HG02938 (cell line): ENCODE measurements around the gene U2AF2.

Experiments
- ATAC-seq: cut with Tn5 transposase; IDR thresholded peaks from one replicate; pipeline ENCODE4 v1.9.1; 2021; ENCODE audit warnings: mild to moderate bottlenecking, moderate library complexity; ENCODE audit not compliant: unreplicated experiment

The U2AF2 gene

DNA sequence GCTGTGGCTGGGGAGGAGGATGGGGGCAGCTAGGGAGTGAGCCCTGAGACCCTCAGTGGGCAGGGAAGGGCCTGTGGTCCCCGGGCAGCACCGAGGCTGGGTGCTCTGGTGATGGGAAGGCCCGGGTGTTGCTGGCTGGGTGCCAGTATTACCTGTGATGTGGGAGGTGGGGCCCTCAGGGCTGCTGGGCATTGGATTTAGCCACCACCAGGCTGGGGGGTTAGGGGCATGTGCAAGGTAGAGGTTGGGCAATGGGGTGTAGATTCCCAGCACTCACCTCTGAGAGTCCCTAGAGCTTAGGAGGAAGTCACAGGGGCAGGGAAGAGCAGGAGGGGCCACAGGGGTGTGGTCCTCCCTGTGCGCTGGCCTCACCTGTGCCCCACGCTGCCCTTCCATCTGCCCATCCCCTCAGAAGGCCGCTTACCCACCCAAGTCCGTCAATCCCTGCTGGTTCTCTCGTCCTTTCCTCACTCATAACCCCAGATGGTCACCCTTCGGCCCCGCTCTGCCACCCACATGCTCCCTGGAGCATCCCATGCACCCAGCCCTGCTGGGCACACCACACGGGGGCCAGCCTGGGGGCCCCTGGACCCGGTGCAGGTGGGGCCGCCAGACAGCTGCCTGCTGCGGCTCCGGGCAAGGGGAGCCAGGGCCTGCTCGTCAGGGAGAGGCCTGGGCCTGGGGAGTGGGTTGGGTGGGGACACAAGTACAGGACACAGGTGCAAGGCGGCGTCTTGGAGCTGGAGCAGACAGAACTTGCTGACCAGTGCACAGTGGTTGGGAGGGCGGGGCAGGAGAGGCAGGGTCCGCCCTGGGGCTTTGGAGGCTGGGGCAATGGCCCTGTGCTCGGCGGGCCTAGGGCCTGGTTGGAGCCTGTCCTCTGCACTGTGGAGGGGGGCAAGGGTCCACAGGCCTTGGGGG is 32.7 kb downstream of the U2AF2 start:
- ATAC-seq = no peak

DNA sequence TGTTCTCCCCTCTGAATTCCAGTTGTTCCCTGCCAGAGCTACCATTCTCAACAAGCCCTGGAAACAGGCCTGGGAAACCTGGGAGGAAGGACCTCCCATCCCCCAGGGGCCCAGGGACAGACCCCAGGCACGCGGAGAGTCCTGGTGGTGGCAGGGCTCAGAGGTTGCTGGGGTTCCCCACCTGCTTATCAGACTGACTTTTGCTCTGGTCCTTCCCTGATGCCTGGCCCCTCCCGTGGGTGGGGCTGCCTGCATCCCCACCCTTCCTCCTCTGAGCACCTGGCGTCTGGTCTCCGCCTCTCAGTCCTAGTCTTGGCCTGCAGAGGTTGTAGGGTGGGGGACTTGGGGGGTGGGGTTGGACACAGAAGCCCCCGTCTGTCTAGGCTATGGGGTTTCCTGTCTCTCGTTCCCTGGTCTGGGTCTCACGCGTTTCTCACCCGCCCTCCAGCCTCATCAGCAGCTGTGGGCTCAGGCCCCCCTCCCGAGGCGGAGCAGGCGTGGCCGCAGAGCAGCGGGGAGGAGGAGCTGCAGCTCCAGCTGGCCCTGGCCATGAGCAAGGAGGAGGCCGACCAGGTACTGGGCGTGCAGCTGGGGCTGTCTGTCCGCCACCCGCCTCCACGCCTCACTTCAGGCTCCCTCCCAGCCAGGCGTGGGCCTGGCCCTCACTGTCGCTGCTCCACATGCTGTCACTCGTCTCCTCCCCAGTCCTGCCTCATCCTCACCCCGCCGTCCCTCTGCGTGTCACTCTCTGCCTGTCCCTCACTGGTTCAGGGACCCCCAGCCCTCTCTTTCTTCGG is 33.8 kb downstream of the U2AF2 start:
- ATAC-seq = no peak

DNA sequence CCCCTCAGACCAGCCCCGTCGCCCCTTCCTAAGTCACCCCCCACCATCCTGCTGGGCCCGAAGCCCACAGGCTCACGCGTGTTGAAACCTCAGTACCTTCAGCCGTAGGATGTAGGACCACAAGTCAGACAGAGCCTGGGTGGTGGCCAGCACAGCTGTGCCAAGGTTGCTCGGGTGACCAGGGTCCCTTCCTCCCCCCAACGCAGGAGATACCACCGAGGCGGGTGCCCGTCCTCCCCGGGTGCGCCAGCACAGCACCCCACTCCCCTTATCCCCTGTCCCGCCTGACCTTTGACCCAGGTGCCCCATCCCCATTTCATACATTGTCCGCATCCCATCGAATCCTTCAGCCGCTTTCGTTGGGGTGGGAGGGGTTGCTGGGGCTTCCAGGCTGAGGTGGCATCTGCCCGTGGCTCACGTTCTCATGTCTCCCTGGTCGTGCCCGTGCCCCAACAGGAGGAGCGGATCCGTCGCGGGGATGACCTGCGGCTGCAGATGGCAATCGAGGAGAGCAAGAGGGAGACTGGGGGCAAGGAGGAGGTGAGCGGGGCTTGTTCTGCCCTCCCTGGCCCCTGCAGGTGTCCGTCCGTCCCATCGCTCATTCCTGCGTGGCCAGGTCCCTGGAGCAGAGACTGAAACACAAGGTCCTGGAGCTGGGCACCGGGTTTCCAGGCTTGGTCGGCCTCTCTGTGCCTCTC is 34.7 kb downstream of the U2AF2 start:
- no peak for ATAC-seq

DNA sequence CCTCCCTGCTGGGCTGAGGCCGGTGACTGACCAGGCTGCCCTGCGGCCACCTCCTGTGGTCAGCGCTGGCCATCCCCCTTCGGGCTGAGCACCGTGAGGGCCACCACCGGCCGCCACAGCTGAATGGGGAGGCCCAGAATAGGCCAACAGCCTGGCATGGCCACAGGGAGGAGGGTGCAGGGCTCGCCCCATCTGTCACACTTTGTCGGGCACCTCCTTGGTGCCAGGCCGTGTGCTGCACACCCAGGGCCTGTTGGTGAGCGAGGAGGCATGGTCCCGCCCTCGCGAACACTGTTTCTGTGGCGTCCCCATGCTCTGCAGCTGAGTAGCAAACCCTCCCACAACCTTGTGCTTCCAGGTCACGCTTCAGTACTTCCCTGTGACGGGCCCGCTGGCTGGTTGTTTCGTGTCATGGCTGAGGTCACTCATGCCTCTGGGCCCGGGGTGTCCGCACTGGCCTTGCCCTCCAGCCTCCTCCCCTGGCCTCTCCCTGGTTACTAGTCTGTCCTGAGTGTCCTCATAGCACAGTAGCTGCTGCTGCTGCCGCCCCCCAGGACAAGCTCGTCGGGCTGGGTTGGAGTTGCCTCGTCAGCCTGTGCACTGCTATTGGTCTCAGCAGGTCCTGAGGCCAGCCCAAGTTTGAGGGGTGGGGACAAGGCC is 35.4 kb downstream of the U2AF2 start:
- no peak for ATAC-seq

DNA sequence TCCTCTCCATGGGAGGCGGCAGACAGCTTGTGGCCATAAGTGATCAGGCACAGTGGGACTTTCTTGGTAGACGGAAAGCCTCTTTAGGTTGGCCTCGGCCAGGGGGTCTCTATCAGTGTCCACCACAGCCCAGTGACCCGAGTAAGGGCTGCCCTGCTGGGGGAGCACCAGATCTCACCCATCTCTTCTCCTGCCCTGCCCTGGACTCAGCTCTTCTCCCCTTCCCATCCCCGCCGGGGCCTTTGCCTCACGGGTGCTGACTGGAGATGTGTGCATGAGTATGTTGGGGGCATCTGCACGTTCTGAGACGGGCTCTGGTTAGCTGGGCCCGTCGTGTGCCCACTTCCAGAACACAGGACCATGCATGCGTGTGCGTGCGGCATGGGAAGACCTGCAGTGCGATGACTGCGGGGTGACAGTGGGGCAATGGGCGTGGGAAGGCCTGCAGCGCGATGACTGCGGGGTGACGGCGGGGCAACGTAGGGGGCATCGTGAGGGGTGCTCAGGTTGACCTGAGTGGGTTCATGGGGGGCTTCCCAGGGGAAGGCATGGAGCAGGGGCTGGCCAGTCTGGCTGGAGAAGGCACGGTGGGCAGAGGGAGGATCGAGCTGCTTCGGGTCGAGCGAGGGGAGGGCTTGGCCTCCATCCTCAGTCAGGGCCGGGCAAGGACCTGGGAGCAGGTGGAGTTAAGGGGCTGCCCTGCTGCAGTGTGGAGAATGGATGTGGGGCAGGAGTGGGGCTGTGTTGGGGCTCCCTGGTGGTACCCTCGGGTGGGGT is 36.1 kb downstream of the U2AF2 start:
- no peak for ATAC-seq

DNA sequence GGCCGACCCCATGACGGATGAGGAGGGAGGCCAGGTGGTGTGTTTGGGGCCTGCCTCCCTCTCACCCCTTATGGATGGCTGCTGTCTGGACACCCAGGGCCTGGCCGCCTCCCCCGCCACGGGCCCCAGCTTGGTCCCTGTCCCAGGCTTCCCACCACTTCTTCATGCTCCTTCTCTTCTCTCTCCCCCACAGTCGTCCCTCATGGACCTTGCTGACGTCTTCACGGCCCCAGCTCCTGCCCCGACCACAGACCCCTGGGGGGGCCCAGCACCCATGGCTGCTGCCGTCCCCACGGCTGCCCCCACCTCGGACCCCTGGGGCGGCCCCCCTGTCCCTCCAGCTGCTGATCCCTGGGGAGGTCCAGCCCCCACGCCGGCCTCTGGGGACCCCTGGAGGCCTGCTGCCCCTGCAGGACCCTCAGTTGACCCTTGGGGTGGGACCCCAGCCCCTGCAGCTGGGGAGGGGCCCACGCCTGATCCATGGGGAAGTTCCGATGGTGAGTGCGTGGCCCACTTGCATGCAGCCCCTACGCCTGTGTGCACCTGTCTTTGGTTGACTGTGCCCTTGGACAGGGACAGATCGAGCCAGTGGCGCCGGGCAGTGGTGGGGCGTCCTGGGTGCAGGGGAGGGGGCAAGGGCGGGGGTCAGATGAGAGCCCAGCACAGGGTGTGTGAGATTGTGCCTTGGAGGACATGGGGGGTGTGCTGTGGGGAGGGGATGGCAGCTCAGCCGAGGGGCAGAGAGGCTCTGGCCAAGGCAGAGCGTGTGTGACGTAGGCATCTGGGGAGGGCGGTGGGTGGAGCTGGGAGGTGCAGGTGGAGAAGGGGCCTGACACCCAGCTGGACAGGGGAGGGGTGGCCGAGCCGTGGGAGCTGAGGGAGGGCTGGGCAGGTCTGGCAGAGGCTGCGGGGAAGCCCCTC is 37.0 kb downstream of the U2AF2 start:
- ATAC-seq = no peak

DNA sequence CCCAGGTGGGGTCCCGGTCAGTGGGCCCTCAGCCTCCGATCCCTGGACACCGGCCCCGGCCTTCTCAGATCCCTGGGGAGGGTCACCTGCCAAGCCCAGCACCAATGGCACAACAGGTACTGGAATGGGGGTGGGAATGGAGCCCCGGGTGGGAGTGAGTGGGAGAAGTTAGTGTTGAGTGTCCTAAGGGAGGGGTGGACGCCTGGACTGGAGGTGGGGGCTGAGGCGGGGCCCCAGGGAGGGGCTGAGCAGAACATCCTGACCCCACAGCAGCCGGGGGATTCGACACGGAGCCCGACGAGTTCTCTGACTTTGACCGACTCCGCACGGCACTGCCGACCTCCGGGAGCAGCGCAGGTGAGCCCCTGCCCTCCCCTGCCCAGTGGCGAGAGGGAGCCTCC is 37.8 kb downstream of the U2AF2 start:
- no peak for ATAC-seq

DNA sequence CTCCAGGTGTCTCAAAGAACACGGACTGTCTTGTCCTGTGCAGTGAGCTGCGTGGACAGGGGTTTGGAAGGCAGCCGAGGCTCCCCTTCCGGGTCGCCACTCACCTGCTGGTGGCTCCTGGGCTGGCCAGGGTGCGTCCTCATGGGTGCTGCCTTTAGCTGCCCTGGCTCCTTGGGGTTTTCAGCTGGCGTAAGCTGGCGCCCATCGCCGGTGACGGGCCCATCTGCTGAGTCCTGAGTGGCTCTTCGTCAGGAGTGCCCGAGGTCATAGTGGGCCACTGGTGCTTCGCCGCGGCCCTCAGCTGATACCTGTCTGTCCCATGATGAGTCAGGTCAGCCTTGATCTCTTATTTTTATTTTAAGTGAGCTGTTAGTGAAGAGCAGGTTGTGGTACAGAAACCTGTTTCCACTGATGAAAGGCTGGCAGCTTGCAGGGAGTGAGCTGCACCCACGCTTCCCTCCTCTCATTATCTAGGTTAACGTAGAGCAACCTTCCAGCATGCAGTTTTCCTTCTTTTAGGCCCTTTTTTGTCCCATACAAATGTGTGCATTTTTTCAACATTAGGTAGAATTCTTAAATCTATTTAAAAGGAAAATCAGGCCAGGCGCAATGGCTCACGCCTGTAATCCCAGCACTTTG is 38.6 kb downstream of the U2AF2 start:
- no peak for ATAC-seq

DNA sequence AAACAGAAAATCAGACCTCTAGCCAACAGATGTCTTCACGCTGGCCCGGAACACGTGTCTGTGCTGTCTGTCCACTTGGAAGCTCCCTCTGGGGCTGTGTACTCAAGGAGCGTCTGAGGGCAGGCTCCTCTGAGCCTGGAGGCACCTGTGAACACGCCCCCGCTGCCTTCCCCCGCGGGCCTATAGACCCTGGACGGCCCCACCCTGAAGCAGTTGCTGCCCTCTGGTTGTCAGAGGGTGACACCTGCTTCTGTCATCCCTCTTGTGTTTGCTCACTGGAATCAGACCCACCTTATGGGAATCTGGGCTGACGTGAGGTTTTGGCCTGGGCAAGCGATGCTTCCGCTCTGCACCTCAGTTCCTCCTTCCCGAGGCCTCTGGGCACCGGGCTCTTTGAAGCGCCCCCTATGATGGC is 39.4 kb downstream of the U2AF2 start:
- ATAC-seq = no peak

DNA sequence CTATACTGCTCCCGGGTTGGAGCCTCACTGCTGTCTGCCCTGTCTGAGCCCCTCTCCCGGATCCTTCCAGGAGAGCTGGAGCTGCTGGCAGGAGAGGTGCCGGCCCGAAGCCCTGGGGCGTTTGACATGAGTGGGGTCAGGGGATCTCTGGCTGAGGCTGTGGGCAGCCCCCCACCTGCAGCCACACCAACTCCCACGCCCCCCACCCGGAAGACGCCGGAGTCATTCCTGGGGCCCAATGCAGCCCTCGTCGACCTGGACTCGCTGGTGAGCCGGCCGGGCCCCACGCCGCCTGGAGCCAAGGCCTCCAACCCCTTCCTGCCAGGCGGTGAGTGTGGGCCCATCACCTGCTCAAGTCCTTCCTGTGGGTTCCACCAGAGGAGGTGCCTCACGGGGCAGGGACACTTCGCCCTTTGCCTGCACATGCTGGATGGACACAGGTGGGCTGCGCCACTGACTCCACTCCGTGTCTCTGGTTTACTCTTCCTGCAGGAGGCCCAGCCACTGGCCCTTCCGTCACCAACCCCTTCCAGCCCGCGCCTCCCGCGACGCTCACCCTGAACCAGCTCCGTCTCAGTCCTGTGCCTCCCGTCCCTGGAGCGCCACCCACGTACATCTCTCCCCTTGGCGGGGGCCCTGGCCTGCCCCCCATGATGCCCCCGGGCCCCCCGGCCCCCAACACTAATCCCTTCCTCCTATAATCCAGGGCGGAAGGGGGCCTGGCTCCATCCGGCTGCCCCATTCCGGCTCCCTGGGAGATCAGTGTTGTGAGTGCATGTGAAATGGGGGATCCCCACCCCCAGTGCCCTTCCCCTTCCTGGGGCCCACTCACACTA is 40.0 kb downstream of the U2AF2 start:
- ATAC-seq = no peak

DNA sequence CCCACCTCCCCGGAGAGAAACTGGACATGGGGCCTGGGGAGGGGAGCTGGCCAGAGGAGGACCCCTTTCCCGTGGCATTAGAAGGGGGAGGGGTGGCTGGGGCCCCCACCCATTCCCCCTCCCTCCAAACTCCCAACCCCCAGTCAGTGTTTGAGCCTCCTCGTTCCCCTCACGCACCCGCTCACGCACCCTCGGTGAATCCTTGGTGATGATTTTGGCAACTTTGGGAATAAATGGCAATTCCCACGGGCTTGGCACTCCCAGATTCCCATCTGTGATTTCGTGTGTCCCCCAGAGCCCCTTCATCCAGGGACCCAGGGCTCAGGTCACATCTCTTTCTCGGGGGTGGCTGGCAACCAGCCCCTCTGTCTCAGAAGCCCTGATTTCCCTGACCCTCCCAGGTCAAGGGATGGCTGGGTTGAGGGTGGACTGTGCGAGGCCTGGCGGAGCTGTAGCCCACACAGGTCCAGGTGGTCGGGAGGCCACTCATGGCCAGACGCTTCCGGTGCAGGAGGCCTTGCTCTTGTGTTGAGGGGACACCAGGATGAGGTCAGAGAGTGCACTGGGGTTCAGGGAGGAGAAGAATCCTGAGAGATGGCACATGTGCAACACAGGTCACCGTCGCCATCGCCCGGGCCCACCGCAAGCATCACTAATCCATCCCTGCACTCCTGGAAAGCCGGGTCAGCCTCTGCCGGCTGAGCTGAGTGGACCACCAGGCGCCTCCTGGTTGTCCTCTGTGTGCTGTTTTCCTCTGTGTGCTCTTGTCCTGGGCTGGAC is 40.9 kb downstream of the U2AF2 start:
- no peak for ATAC-seq

DNA sequence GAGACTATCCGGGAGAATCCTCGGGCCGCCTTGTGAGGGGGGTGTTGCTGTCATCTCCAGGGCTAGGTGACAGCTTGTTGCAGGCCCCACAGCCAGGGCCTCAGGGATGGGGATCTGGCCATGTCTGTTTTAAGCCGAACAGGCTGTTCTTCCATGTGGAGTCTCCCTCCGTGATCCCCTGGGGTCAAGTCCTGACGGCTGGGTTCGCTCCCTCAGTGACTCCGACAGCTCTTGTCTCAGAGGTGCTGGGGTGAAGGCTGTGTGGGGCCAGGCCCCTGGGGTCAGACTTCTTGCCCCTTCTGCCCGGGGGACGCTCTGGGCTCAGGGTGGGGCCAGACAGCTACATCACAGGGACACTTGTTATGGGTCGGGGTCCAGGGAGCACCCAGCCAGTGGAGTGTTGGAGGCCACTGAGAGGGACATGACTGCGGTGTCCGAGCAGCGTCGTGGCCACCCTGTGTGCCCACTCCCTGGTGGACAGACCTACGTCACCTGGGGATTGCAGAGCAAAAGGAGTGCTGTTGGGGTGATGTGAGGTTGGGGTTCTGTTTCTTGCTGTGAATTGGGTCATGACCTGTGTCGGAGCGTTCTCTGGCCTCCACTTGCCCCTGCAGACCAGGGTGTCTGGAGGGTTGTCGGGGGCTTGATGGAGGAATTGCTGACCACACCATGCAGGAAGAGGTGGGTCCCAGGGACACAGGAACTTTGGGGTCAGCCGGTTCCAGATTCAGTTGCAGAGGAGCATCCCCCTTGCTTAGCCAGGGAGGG is 41.6 kb downstream of the U2AF2 start:
- no peak for ATAC-seq

DNA sequence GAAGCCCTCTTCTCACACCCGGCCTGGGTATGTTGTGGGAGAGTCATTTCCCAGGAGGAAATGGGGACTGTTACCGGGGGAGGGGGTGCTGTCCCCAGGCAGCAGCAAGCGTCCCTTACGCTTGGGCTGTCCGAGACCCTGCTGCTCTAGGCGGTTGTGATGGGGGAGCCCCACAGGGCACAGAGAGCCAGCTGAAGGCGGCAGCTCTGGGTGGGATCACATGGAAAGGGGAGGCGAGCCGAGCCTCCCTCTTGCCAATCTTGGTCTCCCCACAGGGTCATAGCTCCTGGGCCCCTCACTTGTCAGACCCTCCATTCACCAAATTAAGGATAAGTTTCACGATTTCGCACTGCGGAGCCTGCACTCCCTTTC is 42.2 kb downstream of the U2AF2 start:
- ATAC-seq = no peak

DNA sequence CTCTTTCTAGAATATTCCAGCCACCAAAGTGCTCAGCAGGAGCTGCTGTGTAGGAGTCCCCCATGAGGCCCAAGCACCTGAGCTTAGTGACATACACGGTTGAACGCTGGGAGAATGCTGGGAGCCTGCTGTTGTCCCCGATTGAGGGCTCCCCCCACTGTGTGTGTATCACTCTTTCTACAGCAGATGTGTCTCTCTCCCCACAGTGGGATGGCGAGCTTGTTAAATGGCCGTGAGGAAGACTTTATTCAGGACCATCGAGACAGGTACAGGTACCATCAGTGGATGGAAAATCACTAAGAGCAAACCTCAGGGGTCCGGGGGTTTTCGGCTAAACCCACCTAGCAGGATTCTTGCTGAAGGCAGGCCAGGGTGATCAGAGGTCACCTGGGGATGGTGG is 42.9 kb downstream of the U2AF2 start:
- ATAC-seq = no peak

DNA sequence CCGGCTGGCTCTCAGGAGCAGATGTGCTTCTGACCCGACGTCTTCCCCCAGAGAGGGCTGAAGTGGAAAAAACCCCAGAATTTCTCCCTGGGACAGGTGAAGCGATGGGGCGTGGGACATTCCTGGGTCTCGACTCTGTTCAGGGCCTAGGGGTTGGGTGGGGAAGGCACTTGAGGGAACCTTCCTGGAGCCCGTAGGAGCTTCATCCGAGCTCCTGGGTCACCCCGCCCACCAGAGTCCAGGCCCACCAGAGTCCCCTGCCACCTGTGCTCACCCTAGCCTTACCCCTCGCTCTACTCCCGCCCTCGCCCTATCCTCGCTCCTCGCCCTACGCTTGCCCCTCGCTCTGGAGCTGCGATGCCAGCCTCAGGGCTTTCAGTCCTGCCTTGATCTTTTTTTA is 43.4 kb downstream of the U2AF2 start:
- no peak for ATAC-seq

DNA sequence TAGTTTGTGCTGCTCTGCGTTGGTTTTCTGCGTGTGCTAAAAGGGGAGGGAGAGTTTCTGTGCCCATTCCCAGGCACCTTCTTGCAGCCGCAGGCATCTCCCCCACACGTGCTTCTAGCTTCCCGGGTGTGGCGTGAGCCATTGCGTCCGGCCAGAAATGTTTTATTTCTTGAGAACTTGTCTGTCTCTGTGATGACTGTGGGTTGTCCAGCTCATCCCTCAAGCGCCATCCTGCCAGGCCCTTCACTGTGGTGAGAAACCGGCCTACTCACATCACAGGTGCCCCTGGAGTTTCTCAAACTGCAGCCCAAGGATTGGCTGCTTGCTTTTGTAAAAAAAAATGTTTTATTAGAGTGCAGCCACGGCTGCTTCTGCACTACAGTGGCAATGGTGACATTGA is 44.4 kb downstream of the U2AF2 start:
- ATAC-seq = no peak
